HCT116 (cell line): ENCODE measurements around the gene FFAR3. TPM values are rescaled to one million over a fixed set of nuclear protein-coding genes. Genes with fewer than 3 reads are reported as not detected.

Experiments used
- ATAC-seq: fragments of 200-7000 bp; cut with Tn5 transposase; 2 replicates; pipeline ENCODE4 v1.9.1; 2020; ENCODE audit warnings: mild to moderate bottlenecking, moderate library complexity
- BruUV-seq: library from RNA; stranded (reverse); fragments of 400-500 nt; replicated peaks from 2 replicates; lab custom pipeline; 2021; lab: Mats Ljungman, UMichigan
- CTCF ChIA-PET: fragments of 300-600 bp; sonication (Branson Sonifier 250); formaldehyde crosslinking; loops from one replicate; lab custom pipeline; 2021; ENCODE audit warnings: antibody characterized with exemption; lab: Charles Lee
- POLR2A ChIA-PET: fragments of 300-600, 350-600 bp; sonication (Branson Sonifier 250); formaldehyde crosslinking; loops from one replicate; lab custom pipeline; 2021; ENCODE audit warnings: antibody characterized with exemption; lab: Charles Lee
- RAD21 ChIA-PET, 2 experiments: fragments of 300-600 bp; sonication (Branson Sonifier 250); formaldehyde crosslinking; loops; one replicate each; lab custom pipeline; 2023; ENCODE audit warnings: low total read pairs in 2 of 2; ENCODE audit not compliant: uncharacterized antibody in 2 of 2, unreplicated experiment in 2 of 2, low non-redundant PET in 1 of 2; lab: Charles Lee
- DNase-seq: peaks from one replicate; pipeline ENCODE4 v3.0.0-alpha.2; 2010; ENCODE audit warnings: low read depth, low spot score
- H2AFZ ChIP-seq: fragments of 200-600 bp; shearing (Covaris generic), sonication (generic); 2 replicates; pipeline ENCODE4 v1.6.1; 2017; ENCODE audit warnings: low read depth, mixed run types, mixed read lengths, antibody characterized with exemption, low read length; ENCODE audit not compliant: poor library complexity, severe bottlenecking
- H3K27ac ChIP-seq: 2 replicates; pipeline ENCODE4 v1.5.1; 2012; ENCODE audit warnings: low read depth, low read length
- H3K27me3 ChIP-seq: fragments of 200-600 bp; sonication (generic); 2 replicates; pipeline ENCODE4 v1.6.1; 2016; ENCODE audit warnings: mixed run types, low read length, mixed read lengths; ENCODE audit not compliant: insufficient read depth
- H3K36me3 ChIP-seq, 2 experiments: fragments of 200-500 bp in 1 of 2; fragments of 200-600 bp in 1 of 2; sonication (Bioruptor generic) in 1 of 2; sonication (generic) in 1 of 2; 2 replicates each; pipeline versions ENCODE4 v1.5.1 to v1.6.1; 2014 to 2016; ENCODE audit warnings: low read length in 2 of 2, inconsistent platforms in 1 of 2, mixed read lengths in 1 of 2, mixed run types in 1 of 2; ENCODE audit not compliant: insufficient read depth in 2 of 2, control insufficient read depth in 1 of 2
- H3K4me1 ChIP-seq, 2 experiments: fragments of 200-600 bp in 1 of 2; sonication (generic) in 1 of 2; 2 replicates each; pipeline versions ENCODE4 v1.5.1 to v1.6.1; 2012 to 2017; ENCODE audit warnings: low read length in 2 of 2, inconsistent platforms in 1 of 2, mild to moderate bottlenecking in 1 of 2, mixed read lengths in 1 of 2, mixed run types in 1 of 2, moderate library complexity in 1 of 2; ENCODE audit not compliant: insufficient read depth in 2 of 2, control insufficient read depth in 1 of 2
- H3K4me2 ChIP-seq: fragments of 200-600 bp; sonication (generic); 2 replicates; pipeline ENCODE4 v1.6.1; 2017; ENCODE audit warnings: mixed run types, low read length, mixed read lengths
- H3K4me3 ChIP-seq, 2 experiments: fragments of 200-600 bp in 1 of 2; sonication (generic) in 1 of 2; replicated peaks in 1 of 2; 2 replicates each; pipeline ENCODE4 v1.5.1; 2011 to 2016; ENCODE audit warnings: low read length in 2 of 2, control low read depth in 1 of 2, low read depth in 1 of 2, mild to moderate bottlenecking in 1 of 2, mixed read lengths in 1 of 2, mixed run types in 1 of 2
- H3K79me2 ChIP-seq: fragments of 200-600 bp; sonication (generic); 2 replicates; pipeline ENCODE4 v1.6.1; 2017; ENCODE audit warnings: mild to moderate bottlenecking, mixed run types, low read length, moderate library complexity, mixed read lengths; ENCODE audit not compliant: insufficient read depth
- H3K9ac ChIP-seq: fragments of 200-600 bp; sonication (generic); 2 replicates; pipeline ENCODE4 v1.6.1; 2016; ENCODE audit warnings: low read length, mixed read lengths
- H3K9me2 ChIP-seq: fragments of 200-600 bp; sonication (generic), shearing (Covaris generic); 2 replicates; pipeline ENCODE4 v1.6.1; 2017; ENCODE audit warnings: mixed run types, mild to moderate bottlenecking, moderate library complexity; ENCODE audit not compliant: insufficient read depth
- H3K9me3 ChIP-seq, 2 experiments: fragments of 200-500 bp in 1 of 2; fragments of 200-600 bp in 1 of 2; sonication (Bioruptor generic) in 1 of 2; sonication (generic) in 1 of 2; 2 replicates each; pipeline ENCODE4 v1.6.1; 2014 to 2017; ENCODE audit warnings: low read length in 2 of 2, mixed read lengths in 2 of 2, inconsistent platforms in 1 of 2, low read depth in 1 of 2, mild to moderate bottlenecking in 1 of 2, mixed run types in 1 of 2, moderate library complexity in 1 of 2; ENCODE audit not compliant: control insufficient read depth in 1 of 2, insufficient read depth in 1 of 2
- H4K20me1 ChIP-seq: fragments of 200-600 bp; sonication (generic), shearing (Covaris generic); 2 replicates; pipeline ENCODE4 v1.6.1; 2017; ENCODE audit warnings: mixed run types, mild to moderate bottlenecking, moderate library complexity; ENCODE audit not compliant: insufficient read depth
- ATF3 ChIP-seq: IDR thresholded peaks from 2 replicates; pipeline ENCODE4 v1.6.1; 2012
- CBX3 ChIP-seq: IDR thresholded peaks from 2 replicates; pipeline ENCODE4 v1.6.1; 2012; ENCODE audit warnings: low read depth
- CTCF ChIP-seq, 3 experiments: fragments of 200-600 bp in 1 of 3; sonication (generic) in 1 of 3; IDR thresholded peaks in 2 of 3; conservative IDR thresholded peaks in 1 of 3; 2 replicates each; pipeline ENCODE4 v1.5.1; 2012 to 2017; ENCODE audit warnings: low read depth in 2 of 3, low read length in 2 of 3, antibody characterized with exemption in 1 of 3, borderline replicate concordance in 1 of 3, control low read depth in 1 of 3, mild to moderate bottlenecking in 1 of 3, mixed read lengths in 1 of 3, mixed run types in 1 of 3, moderate library complexity in 1 of 3; ENCODE audit not compliant: insufficient read depth in 1 of 3
- EGR1 ChIP-seq: IDR thresholded peaks from 2 replicates; pipeline ENCODE4 v1.6.1; 2012; ENCODE audit warnings: low read depth
- EZH2 ChIP-seq: fragments of 200-600 bp; sonication (generic); IDR thresholded peaks from 2 replicates; pipeline ENCODE4 v1.6.1; 2017; ENCODE audit warnings: antibody characterized with exemption, mixed run types
- EZH2phosphoT487 ChIP-seq: fragments of 200-600 bp; IDR thresholded peaks from 2 replicates; pipeline ENCODE4 v1.6.1; 2018; ENCODE audit warnings: antibody characterized with exemption, borderline replicate concordance
- POLR2AphosphoS5 ChIP-seq: IDR thresholded peaks from 2 replicates; pipeline ENCODE4 v1.6.1; 2011; ENCODE audit warnings: mild to moderate bottlenecking, low read depth, low read length, moderate library complexity
- REST ChIP-seq: IDR thresholded peaks from 2 replicates; pipeline ENCODE4 v1.6.1; 2012; ENCODE audit warnings: low read depth
- SIN3A ChIP-seq: IDR thresholded peaks from 2 replicates; pipeline ENCODE4 v1.6.1; 2012; ENCODE audit warnings: low read depth
- SP1 ChIP-seq: IDR thresholded peaks from 2 replicates; pipeline ENCODE4 v1.6.1; 2012; ENCODE audit warnings: low read depth
- TCF7L2 ChIP-seq: IDR thresholded peaks from 2 replicates; pipeline ENCODE4 v1.7.0; 2011; ENCODE audit warnings: borderline replicate concordance, inconsistent platforms; ENCODE audit not compliant: insufficient read depth, insufficient read length; ENCODE audit errors: extremely low read depth
- YY1 ChIP-seq: IDR thresholded peaks from 2 replicates; pipeline ENCODE4 v1.6.1; 2011; ENCODE audit warnings: low read length, low read depth, moderate library complexity, mild to moderate bottlenecking; ENCODE audit not compliant: insufficient replicate concordance; ENCODE audit errors: extremely low read depth
- ZBTB33 ChIP-seq: IDR thresholded peaks from 2 replicates; pipeline ENCODE4 v1.6.1; 2011; ENCODE audit warnings: mild to moderate bottlenecking, low read length, moderate library complexity; ENCODE audit not compliant: insufficient replicate concordance; ENCODE audit errors: extremely low read depth
- ZFX ChIP-seq: fragments of 450-650 bp; IDR thresholded peaks from 2 replicates; pipeline ENCODE4 v1.6.1; 2017
- ZNF274 ChIP-seq: fragments of 200-500 bp; sonication (Bioruptor generic); IDR thresholded peaks from 2 replicates; pipeline ENCODE4 v1.6.1; 2014; ENCODE audit warnings: mild to moderate bottlenecking, low read depth, low read length, inconsistent platforms
- intact Hi-C: fragments of 100-400 bp; cut with micrococcal nuclease; formaldehyde crosslinking; loops from 2 replicates; pipeline ENCODE4 v1.10.0; 2022
- total RNA-seq: library from RNA; stranded (reverse); gene quantifications from one replicate; pipeline ENCODE4 v1.2.1, GENCODE V29; 2021; ENCODE audit not compliant: unreplicated experiment

FFAR3 gene
- total RNA-seq, 1 experiment from 2014 or later: not detected

GRCh38 chr19:35363001-35363590 lies 4.8 kb downstream of the FFAR3 start:
- no peaks in the 10 kb centered on the region for H3K9me3 ChIP-seq
- no TSS peak for BruUV-seq
- POLR2A ChIA-PET: no interaction called here
- TF ChIP-seq ZFX (no peak), ZNF274 (no peak), TCF7L2 (no peak), YY1 (no peak), CTCF (IDR thresholded peaks at IDR 0.05 in 2 of 3, conservative IDR thresholded peaks at IDR 0.05 in 1 of 3; ENCODE audit: borderline replicate concordance in 1 of 3, insufficient read depth in 1 of 3, low read depth in 2 of 3, low read length in 2 of 3) (no peak), EGR1 (no peak), CBX3 (no peak), ATF3 (no peak), SP1 (no peak), ZBTB33 (no peak), EZH2phosphoT487 (no peak), POLR2AphosphoS5 (no peak), EZH2 (no peak), SIN3A (no peak), REST (no peak)
- TF ChIP-seq, all 23 proteins: peak for 0
- Histone ChIP-seq H3K4me2 (no peak overlapping the region), H3K27me3 (peaks cover 3% of the 10 kb centered on the region; the same call in 1 of the 2 replicates), H3K36me3 (no peaks in the 10 kb centered on the region), H2AFZ (no peak overlapping the region), H4K20me1 (no peaks in the 10 kb centered on the region), H3K4me1 (no peaks in the 10 kb centered on the region), H3K4me3 (no peak overlapping the region), H3K9me2 (no peaks in the 10 kb centered on the region), H3K27ac (no peak overlapping the region), H3K9ac (no peak overlapping the region), H3K79me2 (no peaks in the 10 kb centered on the region)
- DNase-seq: no peak
- intact Hi-C loops: no loop called here
- ChIA-PET CTCF (no interaction called here), RAD21 (no interaction called here)
- ATAC-seq: no peak
